Activated CD4-positive, CD25-positive, alpha-beta regulatory T cell treated with anti-CD3 and anti-CD28 coated beads, Interleukin-2, amount 50 U/mL, for 24 hours (primary cell): ENCODE results near the gene CHGA.

Experiments used
- ATAC-seq, 2 donors: fragments of 150-1000 bp; cut with Tn5 transposase; one replicate each; pipeline ENCODE4 v1.10.0; 2021; ENCODE audit warnings: mild to moderate bottlenecking in 1 of 2, moderate library complexity in 1 of 2

Gene CHGA

GRCh38 chr14:92984082-92984788 lies 61.3 kb downstream of the CHGA start:
- ATAC-seq: no peak
